Right renal cortex interstitium (tissue), 3 donors: ENCODE results near the gene TNNC1. TPM values are rescaled to one million over a fixed set of nuclear protein-coding genes. Genes with fewer than 3 reads are reported as not detected.

Experiments used
- DNase-seq, 3 donors: peaks; one replicate each; pipeline ENCODE4 v3.0.0-alpha.2; 2013; ENCODE audit warnings: low read depth in 3 of 3, low spot score in 2 of 3
- polyA plus RNA-seq, 3 donors: library from polyadenylated mRNA; unstranded; fragments of 120-200 nt; gene quantifications; one replicate each; pipeline ENCODE4 v1.2.1, GENCODE V29; 2013; ENCODE audit not compliant: insufficient read length in 3 of 3

Gene TNNC1
- polyA plus RNA-seq, 3 donors = 8.8 to 9.6 (median 9.6) TPM

- DNase-seq = no peak
These were observed 21.1 kb downstream of the TNNC1 start for GRCh38 chr3:52432691-52433141.

GRCh38 chr3:52432225-52432624 is 21.6 kb downstream of the TNNC1 start:
- no peak for DNase-seq

DNA sequence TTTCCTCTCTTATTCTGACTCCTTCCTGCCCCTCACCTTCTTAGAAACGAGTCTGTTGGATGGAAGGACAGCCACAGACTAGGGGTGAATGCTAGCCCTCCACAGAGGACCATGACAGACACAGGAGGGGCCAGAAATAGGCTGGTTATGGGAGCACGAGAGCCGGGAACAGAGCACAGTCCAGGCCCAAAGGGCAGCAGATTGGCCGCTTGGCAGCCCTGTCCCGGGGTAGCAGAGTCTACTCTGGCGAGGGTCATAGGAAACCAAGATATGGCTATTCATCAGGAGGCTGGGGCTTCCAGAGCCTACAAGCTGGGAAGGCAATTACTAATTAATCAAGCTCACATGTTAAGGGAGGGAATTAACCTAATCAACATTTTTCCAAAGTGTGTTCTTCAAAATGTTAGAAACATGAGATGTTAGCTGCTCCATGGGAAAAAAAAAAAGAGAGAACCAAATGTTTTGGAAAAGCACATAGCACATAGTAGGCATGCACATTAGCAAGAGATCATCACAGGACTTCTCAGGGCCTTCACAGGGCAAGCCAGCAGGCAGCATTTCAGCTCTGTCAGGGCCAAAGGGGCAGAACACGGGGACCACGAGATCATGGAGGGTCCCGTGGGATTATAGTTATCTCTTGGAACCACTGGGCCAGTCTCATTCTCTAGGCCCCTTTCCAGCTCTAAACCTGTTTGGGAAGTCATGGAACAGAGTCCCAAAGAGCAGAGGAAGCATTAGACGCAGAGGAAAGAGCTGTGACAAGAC is 22.2 kb downstream of the TNNC1 start:
- DNase-seq = no peak

DNA sequence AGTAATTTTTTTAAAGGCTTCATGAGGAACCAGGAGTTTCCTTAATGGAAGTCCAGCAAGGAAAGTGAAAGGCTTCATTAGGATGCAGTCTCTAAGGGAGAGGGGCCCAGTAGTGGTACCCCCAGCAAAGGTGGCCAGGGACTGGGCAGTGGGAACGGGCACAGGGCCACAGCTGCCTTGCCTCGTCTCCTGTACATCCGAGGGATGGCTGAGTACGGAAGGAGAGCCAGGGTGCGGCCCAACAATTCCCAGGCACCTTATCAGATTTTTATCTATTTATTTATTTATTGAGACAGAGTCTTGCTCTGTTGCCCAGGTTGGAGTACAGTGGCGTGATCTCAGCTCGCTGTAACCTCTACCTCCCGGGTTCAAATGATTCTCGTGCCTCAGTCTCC is 23.4 kb downstream of the TNNC1 start:
- no peak for DNase-seq

DNA sequence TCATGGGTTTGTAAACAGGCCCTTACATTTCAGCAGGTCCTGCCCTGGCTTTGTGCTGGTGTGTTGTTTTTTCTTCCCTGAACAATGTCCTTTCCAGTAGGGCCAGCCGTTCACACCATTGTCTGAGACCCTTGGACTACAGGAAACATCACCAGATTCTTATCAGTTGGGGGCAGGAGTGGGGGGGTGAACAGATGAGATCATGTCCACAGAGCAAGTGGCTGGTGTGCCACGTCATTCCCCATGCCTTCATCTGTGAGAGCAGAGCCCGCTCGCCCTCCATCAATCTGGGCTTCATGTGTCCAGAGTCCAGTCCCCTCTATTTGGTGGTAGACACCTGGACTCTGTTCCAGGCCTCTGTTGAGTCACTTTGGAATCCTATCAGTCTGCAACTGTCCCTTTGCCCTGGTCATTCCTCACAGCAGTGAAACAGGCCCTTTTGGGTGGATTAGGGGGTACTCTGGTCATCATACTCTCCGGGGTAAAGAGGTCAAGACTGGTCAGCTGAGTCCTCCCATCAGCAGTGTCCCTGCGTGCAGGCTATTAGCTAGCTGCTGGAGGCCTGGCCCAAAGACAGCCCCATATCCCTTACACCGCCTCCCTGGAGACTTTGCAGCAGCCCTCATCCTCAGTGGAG is 23.9 kb downstream of the TNNC1 start:
- DNase-seq = no peak

GRCh38 chr3:52429031-52429430 is 24.8 kb downstream of the TNNC1 start:
- DNase-seq = no peak

GRCh38 chr3:52428151-52429005 is 25.5 kb downstream of the TNNC1 start:
- no peak for DNase-seq

GRCh38 chr3:52423173-52423572 is 30.7 kb downstream of the TNNC1 start:
- no peak for DNase-seq

GRCh38 chr3:52422669-52423068 is 31.2 kb downstream of the TNNC1 start:
- no peak for DNase-seq

DNA sequence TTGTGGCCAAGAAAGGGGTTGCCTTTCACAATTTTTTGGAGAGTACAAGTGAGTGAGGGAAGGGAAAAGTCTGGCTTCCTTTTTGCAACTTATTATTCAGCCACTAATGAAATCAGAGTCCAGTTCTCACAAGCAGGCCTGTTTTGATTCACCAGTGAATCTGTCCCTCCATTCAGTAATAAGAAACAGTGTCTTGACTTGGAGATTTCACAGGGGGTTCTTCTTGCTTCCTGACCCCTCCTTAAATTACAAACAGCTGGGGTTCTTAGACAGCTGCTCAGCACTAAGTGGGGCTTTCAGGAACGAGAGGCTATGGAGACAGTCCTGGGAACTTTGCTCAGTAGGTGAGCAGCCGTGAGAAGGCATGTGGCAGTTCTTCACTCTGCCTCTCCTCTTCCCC is 33.5 kb downstream of the TNNC1 start:
- DNase-seq = no peak

- no peak for DNase-seq
These were observed 38.0 kb downstream of the TNNC1 start for GRCh38 chr3:52415800-52416199.

DNA sequence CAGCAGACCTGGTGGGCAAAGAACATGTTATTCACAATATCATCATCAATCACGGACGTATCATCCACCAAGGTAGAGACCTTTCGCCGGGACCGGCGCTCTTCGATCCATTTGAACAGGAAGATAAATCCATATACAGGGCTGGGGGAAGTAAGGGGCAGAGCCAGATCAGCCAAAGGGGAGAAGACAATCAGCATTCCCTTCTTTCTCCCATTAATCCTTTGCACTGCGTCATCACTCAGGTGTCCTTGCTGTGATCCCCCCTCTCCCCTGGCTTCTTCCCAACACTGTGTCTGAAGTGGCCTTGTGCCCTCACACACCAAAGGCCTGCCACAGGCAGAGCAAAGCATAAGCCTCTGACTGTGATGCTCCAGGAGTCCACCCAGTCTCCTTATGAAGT is 45.4 kb downstream of the TNNC1 start:
- DNase-seq = no peak

GRCh38 chr3:52407779-52408178 is 46.1 kb downstream of the TNNC1 start:
- DNase-seq = no peak

DNA sequence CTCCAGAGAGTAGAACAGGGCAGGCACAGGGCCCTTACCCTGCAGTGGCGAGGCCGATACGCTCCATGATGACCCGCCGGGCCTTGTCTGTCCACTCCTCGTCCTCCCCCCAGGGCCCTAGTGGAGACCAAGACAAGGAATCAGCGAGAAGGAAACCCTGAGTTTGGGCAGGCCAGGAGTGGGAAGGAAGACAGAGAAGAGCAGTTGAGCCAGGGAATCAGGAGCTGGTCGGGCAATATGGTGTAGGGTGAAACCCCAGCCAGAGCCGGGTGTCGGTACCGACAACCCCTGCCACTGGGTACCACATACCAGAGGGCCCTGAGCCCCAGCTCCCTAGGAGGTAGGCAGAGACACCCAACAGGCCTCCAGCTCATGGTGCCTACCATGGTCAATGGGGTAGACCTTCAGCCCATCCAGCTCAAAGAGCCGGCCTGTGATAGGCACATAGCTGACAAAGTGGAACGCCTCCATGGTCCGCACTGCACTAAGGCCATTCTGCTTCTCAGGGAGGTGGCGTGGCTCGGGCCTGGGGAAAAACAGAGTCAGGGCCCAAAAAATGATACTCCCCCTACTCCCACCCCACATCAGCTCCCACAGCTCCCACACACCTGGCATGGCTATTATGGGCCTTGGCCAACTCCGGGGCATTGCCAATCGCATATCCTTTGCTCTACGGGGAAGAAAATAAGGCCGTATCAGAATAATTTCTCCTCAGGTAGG is 46.9 kb downstream of the TNNC1 start:
- DNase-seq = no peak

GRCh38 chr3:52406231-52406661 is 47.6 kb downstream of the TNNC1 start:
- DNase-seq = no peak

- DNase-seq = no peak
These were observed 48.2 kb downstream of the TNNC1 start for GRCh38 chr3:52405601-52406110.

GRCh38 chr3:52405066-52405465 is 48.8 kb downstream of the TNNC1 start:
- DNase-seq = no peak

- DNase-seq = no peak
These were observed 49.5 kb downstream of the TNNC1 start for GRCh38 chr3:52404391-52404790.

DNA sequence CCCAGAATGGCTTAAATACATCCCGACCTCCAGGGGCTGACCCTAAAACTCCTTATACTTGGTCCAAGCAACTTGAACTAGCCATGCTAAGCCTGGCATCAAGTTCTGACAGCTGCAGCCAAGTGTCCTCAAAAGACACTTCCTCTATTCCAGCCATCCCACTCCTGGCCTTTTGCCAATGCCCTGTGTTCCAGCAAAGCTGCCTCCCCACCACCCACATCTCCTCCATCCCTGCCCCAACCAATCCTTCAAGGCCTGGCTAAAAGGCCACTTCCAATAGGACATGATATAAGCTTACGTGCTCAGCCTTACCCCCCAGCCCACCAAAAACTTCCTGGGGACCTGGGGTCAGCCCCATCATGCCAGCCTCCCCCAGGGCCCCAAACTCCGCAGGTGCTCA is 49.9 kb downstream of the TNNC1 start:
- no peak for DNase-seq

DNA sequence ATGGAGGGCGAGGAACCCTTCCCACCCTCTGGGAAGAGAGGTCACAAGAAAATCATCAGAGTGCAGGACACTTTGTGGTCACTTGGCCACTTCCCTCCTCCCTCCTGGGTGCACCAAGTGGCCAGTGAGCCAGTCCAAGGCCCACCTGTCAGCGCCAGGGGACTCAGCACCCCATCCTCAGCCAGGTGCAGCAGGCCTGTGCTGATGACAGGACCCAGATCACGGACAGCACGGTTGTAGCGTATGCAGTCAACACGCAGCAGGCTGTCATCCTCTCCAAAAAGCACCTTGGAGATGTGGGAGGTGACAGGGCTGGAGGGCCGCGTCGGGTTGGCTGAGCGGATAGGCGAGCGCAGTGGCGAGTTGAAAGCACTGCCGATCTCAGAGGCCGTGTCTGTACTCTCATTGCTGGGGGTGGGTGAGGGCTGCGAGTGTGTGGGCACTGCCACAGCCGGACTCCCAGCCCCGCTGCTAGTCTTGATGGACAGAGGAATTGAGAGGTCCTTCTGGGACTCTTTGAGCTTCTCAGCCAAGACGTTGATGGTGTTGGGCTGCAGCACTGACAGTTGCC is 50.5 kb downstream of the TNNC1 start:
- DNase-seq = no peak
